Astrocyte (in vitro differentiated cells and primary cell): Measurements from ENCODE around the gene PRRT1. TPM values are rescaled to one million over a fixed set of nuclear protein-coding genes. Genes with fewer than 3 reads are reported as not detected.
A peak's percentile ranks its signal among the peaks of the same experiment; 100 is the strongest.

Experiments used
- DNase-seq: peaks from one replicate; pipeline ENCODE4 v3.0.0-alpha.2; 2010; ENCODE audit warnings: low read depth
- FAIRE-seq: peaks from 2 replicates; lab custom pipeline; 2011; peaks lifted over from hg19 to GRCh38; lab: Jason Lieb, UNC
- H2AFZ ChIP-seq: 2 replicates; pipeline ENCODE4 v1.6.0; 2012; ENCODE audit warnings: low read depth, low read length, inconsistent platforms
- H3K27ac ChIP-seq: 2 replicates; pipeline ENCODE4 v1.5.1; 2011; ENCODE audit warnings: low read depth, low read length, inconsistent platforms
- H3K27me3 ChIP-seq: 2 replicates; pipeline ENCODE4 v1.6.0; 2011; ENCODE audit warnings: low read length, inconsistent platforms; ENCODE audit not compliant: insufficient read depth
- H3K36me3 ChIP-seq: 2 replicates; pipeline ENCODE4 v1.5.1; 2011; ENCODE audit warnings: low read length, inconsistent platforms; ENCODE audit not compliant: insufficient read depth
- H3K4me1 ChIP-seq: 2 replicates; pipeline ENCODE4 v1.5.1; 2011; ENCODE audit warnings: low read length, inconsistent platforms; ENCODE audit not compliant: insufficient read depth
- H3K4me2 ChIP-seq: 2 replicates; pipeline ENCODE4 v1.6.0; 2012; ENCODE audit warnings: low read length, inconsistent platforms
- H3K4me3 ChIP-seq: 2 replicates; pipeline ENCODE4 v1.5.1; 2011; ENCODE audit warnings: low read depth, mild to moderate bottlenecking, low read length, inconsistent platforms; ENCODE audit not compliant: insufficient read depth
- H3K79me2 ChIP-seq: 2 replicates; pipeline ENCODE4 v1.6.0; 2012; ENCODE audit warnings: mild to moderate bottlenecking, low read length, inconsistent platforms; ENCODE audit not compliant: insufficient read depth
- H3K9ac ChIP-seq: 2 replicates; pipeline ENCODE4 v1.6.0; 2012; ENCODE audit warnings: mild to moderate bottlenecking, low read length, inconsistent platforms
- H3K9me3 ChIP-seq: 2 replicates; pipeline ENCODE4 v1.5.1; 2012; ENCODE audit warnings: low read depth, mild to moderate bottlenecking, low read length, inconsistent platforms; ENCODE audit not compliant: insufficient read depth
- H4K20me1 ChIP-seq: 2 replicates; pipeline ENCODE4 v1.6.0; 2012; ENCODE audit warnings: low read length, inconsistent platforms; ENCODE audit not compliant: insufficient read depth
- H3K27ac Mint-ChIP-seq: one replicate; pipeline ENCODE4 v1.8.0; 2021; ENCODE audit warnings: mild to moderate bottlenecking, mixed read lengths; ENCODE audit not compliant: unreplicated experiment
- H3K27me3 Mint-ChIP-seq: one replicate; pipeline ENCODE4 v1.8.0; 2021; ENCODE audit warnings: low read depth, mixed read lengths; ENCODE audit not compliant: unreplicated experiment
- H3K36me3 Mint-ChIP-seq: one replicate; pipeline ENCODE4 v1.8.0; 2021; ENCODE audit warnings: low read depth, mixed read lengths; ENCODE audit not compliant: unreplicated experiment
- H3K4me1 Mint-ChIP-seq: one replicate; pipeline ENCODE4 v1.8.0; 2021; ENCODE audit warnings: low read depth, mixed read lengths; ENCODE audit not compliant: unreplicated experiment
- H3K4me3 Mint-ChIP-seq: one replicate; pipeline ENCODE4 v1.8.0; 2021; ENCODE audit warnings: mild to moderate bottlenecking, moderate library complexity, mixed read lengths; ENCODE audit not compliant: unreplicated experiment
- H3K9me3 Mint-ChIP-seq: one replicate; pipeline ENCODE4 v1.8.0; 2021; ENCODE audit warnings: mild to moderate bottlenecking, mixed read lengths; ENCODE audit not compliant: unreplicated experiment
- EZH2 ChIP-seq: IDR thresholded peaks from 2 replicates; pipeline ENCODE4 v1.6.1; 2012; ENCODE audit warnings: mild to moderate bottlenecking, low read length, inconsistent platforms; ENCODE audit not compliant: insufficient read depth
- total RNA-seq: library from RNA; stranded (reverse); gene quantifications from 2 replicates; pipeline ENCODE4 v1.2.1, GENCODE V29; 2021
- TF ChIP-seq, protein P1 (sequence below): IDR thresholded peaks from 2 replicates; pipeline ENCODE4 v1.5.1; 2011; ENCODE audit warnings: low read depth, mild to moderate bottlenecking, inconsistent platforms, low read length, moderate library complexity; ENCODE audit not compliant: insufficient read depth

PRRT1 gene
- total RNA-seq, 1 donor from 2014 or later = 0.45 TPM

DNA sequence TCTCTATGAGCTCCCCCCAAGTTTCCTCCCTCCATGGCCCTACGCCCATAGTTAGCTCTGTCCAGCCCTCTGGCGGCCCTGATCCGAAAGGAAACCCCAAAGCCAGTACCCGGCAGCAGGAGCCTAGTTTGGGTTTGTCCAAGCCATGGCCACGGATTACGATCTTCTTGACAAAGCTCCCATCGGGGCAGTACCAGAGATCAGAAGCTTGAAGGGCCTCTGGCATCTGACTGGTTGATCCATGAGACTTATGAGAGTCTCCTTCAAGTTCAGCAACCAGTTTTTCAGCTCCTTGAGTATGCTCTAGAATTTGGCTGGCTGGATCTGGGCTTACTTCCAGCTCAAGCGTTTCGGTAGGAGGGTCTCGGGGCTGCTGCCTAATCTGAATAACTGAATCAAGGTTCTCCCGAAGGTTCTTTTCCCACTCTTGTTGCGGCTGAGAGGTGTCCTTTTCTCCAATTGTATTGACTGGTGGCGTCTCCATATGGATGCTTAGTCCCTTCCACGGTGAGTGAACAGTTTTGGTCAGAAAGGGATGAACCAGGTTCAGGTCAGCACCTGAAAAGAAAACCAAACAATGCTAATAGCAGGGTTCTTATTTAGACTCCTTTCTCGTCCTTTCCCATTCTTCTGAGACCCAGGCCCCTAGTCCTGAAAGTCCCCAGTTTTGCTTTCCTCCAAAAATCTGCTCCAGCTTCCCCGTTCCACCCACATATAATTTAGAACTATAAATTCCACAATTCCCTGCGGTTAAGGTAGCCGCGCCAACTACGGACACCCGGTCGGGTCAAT is 22.2 kb downstream of the PRRT1 start:
- FAIRE-seq (no peak), DNase-seq (no peak)
- H3K27ac ChIP-seq = peak overlapping the region; percentile 70
- H3K4me1 Mint-ChIP-seq = peaks cover 21% of the 10 kb centered on the region
- H3K4me3 Mint-ChIP-seq = peak overlapping the region; percentile 98
- peak overlapping the region; percentile 84 for H3K9ac ChIP-seq
- no peaks in the 10 kb centered on the region for H3K36me3 ChIP-seq
- H3K4me2 ChIP-seq = peak overlapping the region; percentile 99
- H3K36me3 Mint-ChIP-seq = peaks cover 6% of the 10 kb centered on the region
- peaks cover 24% of the 10 kb centered on the region for H3K4me1 ChIP-seq
- no peaks in the 10 kb centered on the region for H3K27me3 Mint-ChIP-seq
- TF ChIP-seq EZH2 = no peak
- TF ChIP-seq, protein P1, sequence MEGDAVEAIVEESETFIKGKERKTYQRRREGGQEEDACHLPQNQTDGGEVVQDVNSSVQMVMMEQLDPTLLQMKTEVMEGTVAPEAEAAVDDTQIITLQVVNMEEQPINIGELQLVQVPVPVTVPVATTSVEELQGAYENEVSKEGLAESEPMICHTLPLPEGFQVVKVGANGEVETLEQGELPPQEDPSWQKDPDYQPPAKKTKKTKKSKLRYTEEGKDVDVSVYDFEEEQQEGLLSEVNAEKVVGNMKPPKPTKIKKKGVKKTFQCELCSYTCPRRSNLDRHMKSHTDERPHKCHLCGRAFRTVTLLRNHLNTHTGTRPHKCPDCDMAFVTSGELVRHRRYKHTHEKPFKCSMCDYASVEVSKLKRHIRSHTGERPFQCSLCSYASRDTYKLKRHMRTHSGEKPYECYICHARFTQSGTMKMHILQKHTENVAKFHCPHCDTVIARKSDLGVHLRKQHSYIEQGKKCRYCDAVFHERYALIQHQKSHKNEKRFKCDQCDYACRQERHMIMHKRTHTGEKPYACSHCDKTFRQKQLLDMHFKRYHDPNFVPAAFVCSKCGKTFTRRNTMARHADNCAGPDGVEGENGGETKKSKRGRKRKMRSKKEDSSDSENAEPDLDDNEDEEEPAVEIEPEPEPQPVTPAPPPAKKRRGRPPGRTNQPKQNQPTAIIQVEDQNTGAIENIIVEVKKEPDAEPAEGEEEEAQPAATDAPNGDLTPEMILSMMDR = no peak
- peaks cover 37% of the 10 kb centered on the region for H3K79me2 ChIP-seq
- no peaks in the 10 kb centered on the region for H4K20me1 ChIP-seq
- H2AFZ ChIP-seq = peak overlapping the region; percentile 76
- H3K4me3 ChIP-seq = peak overlapping the region; percentile 83
- H3K27me3 ChIP-seq = no peaks in the 10 kb centered on the region
- H3K9me3 ChIP-seq = no peaks in the 10 kb centered on the region
- peak overlapping the region; percentile 95 for H3K27ac Mint-ChIP-seq
- H3K9me3 Mint-ChIP-seq = no peaks in the 10 kb centered on the region

DNA sequence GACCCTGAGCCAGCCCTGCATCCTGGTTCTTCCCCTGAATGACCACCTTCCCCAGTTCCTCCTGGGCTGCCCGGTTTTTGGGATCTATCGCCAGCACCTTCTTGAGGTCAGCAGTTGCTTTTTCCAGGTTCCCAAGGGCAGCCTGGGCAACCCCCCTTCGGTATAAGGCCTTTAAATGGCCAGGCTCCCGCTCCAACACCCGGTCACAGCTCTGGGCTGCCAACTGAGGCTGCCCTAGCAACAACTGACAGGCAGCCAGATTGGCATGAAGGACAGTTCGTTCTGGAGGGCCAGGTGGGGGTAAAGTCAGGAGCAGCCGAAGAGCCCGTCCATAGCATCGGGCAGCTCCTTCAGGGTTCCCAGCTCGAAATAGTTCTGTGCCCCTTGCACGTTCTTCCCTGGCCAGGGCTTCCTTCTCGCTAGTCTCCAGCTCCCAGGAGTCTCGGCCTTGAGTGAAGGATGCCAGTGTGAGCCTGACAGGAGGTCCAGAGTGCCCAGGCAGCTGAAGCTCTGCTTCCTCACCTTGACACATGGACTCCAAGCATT is 22.9 kb downstream of the PRRT1 start:
- DNase-seq = no peak
- Histone ChIP-seq H3K4me3 (no peak overlapping the region), H4K20me1 (peaks cover 4% of the 10 kb centered on the region), H3K9me3 (no peaks in the 10 kb centered on the region), H3K27me3 (no peaks in the 10 kb centered on the region), H3K4me1 (peaks cover 24% of the 10 kb centered on the region), H3K79me2 (peaks cover 37% of the 10 kb centered on the region), H3K9ac (peak overlapping the region; percentile 84), H3K36me3 (no peaks in the 10 kb centered on the region), H3K27ac (no peak overlapping the region), H3K4me2 (peak overlapping the region; percentile 99), H2AFZ (no peak overlapping the region)
- Mint-ChIP-seq H3K4me3 (peak overlapping the region; percentile 98), H3K27ac (peak overlapping the region; percentile 95), H3K4me1 (peaks cover 19% of the 10 kb centered on the region), H3K36me3 (peaks cover 10% of the 10 kb centered on the region), H3K27me3 (no peaks in the 10 kb centered on the region), H3K9me3 (no peaks in the 10 kb centered on the region)
- no peak for FAIRE-seq
- TF ChIP-seq, protein P1 = no peak
- no peak for TF ChIP-seq EZH2
